T-helper 1 cell treated with Interleukin-12 subunit alpha and Interleukin-12 subunit beta and Interleukin-4 antibody, amounts not matched to agents 30 ng/mL and 1 ng/mL, for 36 hours (primary cell): Measurements from ENCODE around the gene SLC5A6. TPM values are rescaled to one million over a fixed set of nuclear protein-coding genes. Genes with fewer than 3 reads are reported as not detected.

Experiments
- intact Hi-C: fragments of 100-400 bp; cut with micrococcal nuclease; formaldehyde crosslinking; loops from one replicate; pipeline ENCODE4 v1.15.1; 2024
- total RNA-seq: library from RNA; stranded (reverse); gene quantifications from 2 replicates; pipeline ENCODE4 v1.2.3, GENCODE V29; 2022

SLC5A6 gene
- total RNA-seq, 1 donor from 2014 or later, result 54.6 TPM

- intact Hi-C loops, result no loop called here
These were observed 25.4 kb upstream of the SLC5A6 start for GRCh38 chr2:27237341-27237945.

- intact Hi-C loops, result no loop called here
These were observed 24.6 kb upstream of the SLC5A6 start for GRCh38 chr2:27236626-27237025.

- intact Hi-C loops, result no loop called here
These were observed 24.1 kb upstream of the SLC5A6 start for GRCh38 chr2:27236136-27236535.

- intact Hi-C loops, result no loop called here
These were observed 21.3 kb upstream of the SLC5A6 start for GRCh38 chr2:27233341-27233740.

- intact Hi-C loops, result no loop called here
These were observed 19.9 kb upstream of the SLC5A6 start for GRCh38 chr2:27231921-27232320.

GRCh38 chr2:27227501-27227900 lies 15.4 kb upstream of the SLC5A6 start:
- intact Hi-C loops, result no loop called here

GRCh38 chr2:27225526-27225925 lies 13.5 kb upstream of the SLC5A6 start:
- intact Hi-C loops, result no loop called here

- intact Hi-C loops, result no loop called here
These were observed 11.3 kb upstream of the SLC5A6 start for GRCh38 chr2:27223416-27223815.

GRCh38 chr2:27222407-27222806 lies 10.3 kb upstream of the SLC5A6 start:
- intact Hi-C loops, result no loop called here

- intact Hi-C loops, result no loop called here
These were observed 9.1 kb upstream of the SLC5A6 start for GRCh38 chr2:27221166-27221565.

GRCh38 chr2:27220091-27220490 lies 8.0 kb upstream of the SLC5A6 start:
- intact Hi-C loops, result no loop called here

- intact Hi-C loops, result loop anchor here (10.0 kb wide), 1 partner anchor 186 kb away; the partner anchor contains the start of gene PPM1G
These were observed 7.0 kb upstream of the SLC5A6 start for GRCh38 chr2:27219091-27219490.

- intact Hi-C loops, result loop anchor here (10.0 kb wide), 1 partner anchor 186 kb away; the partner anchor contains the start of gene PPM1G
These were observed 6.5 kb upstream of the SLC5A6 start for GRCh38 chr2:27218614-27219013.

- intact Hi-C loops, result loop anchor here (1.0 to 10.0 kb wide), 11 partner anchors 83 to 1175 kb away; partner anchors contain the start of genes ABHD1, AGBL5, EIF2B4 and FOSL2
These were observed 5.4 kb upstream of the SLC5A6 start, which contains the start of gene CAD for GRCh38 chr2:27217173-27218121. Gene CAD (plus strand): TSS chr2:27217369. CDS start chr2:27217552, 183 bp downstream.

- intact Hi-C loops, result loop anchor here (1.0 to 10.0 kb wide), 11 partner anchors 82 to 1176 kb away; partner anchors contain the start of genes ABHD1, AGBL5, EIF2B4 and FOSL2
These were observed 4.5 kb upstream of the SLC5A6 start for GRCh38 chr2:27216416-27217137.

- intact Hi-C loops, result loop anchor here (5.0 to 10.0 kb wide), 2 partner anchors 190 to 428 kb away; partner anchors contain the start of genes CENPA and PPM1G
These were observed 2.9 kb upstream of the SLC5A6 start for GRCh38 chr2:27214941-27215340.

GRCh38 chr2:27212626-27213471 lies 781 bp upstream of the SLC5A6 start:
- intact Hi-C loops, result loop anchor here (1.0 to 10.0 kb wide), 18 partner anchors 44 to 426 kb away; partner anchors contain the start of genes ABHD1, CCDC121, CENPA and EIF2B4

- intact Hi-C loops, result loop anchor here (1.0 to 10.0 kb wide), 3 partner anchors 161 to 424 kb away; partner anchors contain the start of genes CENPA and PPM1G
These were observed 676 bp downstream of the SLC5A6 start for GRCh38 chr2:27211241-27211942.
